ENCODE measurements around the gene ATF4. TPM values are rescaled to one million over a fixed set of nuclear protein-coding genes. Genes with fewer than 3 reads are reported as not detected.

The ATF4 gene
- total and polyA plus RNA-seq, 2 of the 13 experiments (the other 11 are each of a cell fraction or from before 2014, with no cell fraction given), result 486 to 1,297 TPM

GRCh38 chr22:39532215-39533073 is 12.1 kb downstream of the ATF4 start, which contains the start of gene RPS19BP1 (continued):
- TF ChIP-seq USF2 (IDR thresholded peaks at IDR 0.05; ENCODE audit: low read depth, low read length) (no peak), USF2 (CRISPR knock-in tag; IDR thresholded peaks at IDR 0.05; ENCODE audit: borderline replicate concordance) (0 out of 2 replicates have a peak, but pooled peaks have one; percentile 34), ZNF256 (CRISPR knock-in tag; conservative IDR thresholded peaks at IDR 0.05) (0 out of 2 replicates have a peak, but pooled peaks have one; percentile 66), SNAPC4 (CRISPR knock-in tag; IDR thresholded peaks at IDR 0.05) (no peak), ZNF337 (CRISPR knock-in tag; IDR thresholded peaks at IDR 0.05; ENCODE audit: borderline replicate concordance, low read depth) (no peak), EEA1 (CRISPR knock-in tag; IDR thresholded peaks at IDR 0.05; ENCODE audit: borderline replicate concordance) (0 out of 2 replicates have a peak, but pooled peaks have one; percentile 57), PBX3 (CRISPR knock-in tag; IDR thresholded peaks at IDR 0.05; ENCODE audit: borderline replicate concordance) (no peak), JARID2 (CRISPR knock-in tag; IDR thresholded peaks at IDR 0.05; ENCODE audit: insufficient replicate concordance) (no peak), CBX5 (CRISPR knock-in tag; IDR thresholded peaks at IDR 0.05; ENCODE audit: borderline replicate concordance) (no peak), ZNF652 (CRISPR knock-in tag; IDR thresholded peaks at IDR 0.05; ENCODE audit: borderline replicate concordance, low read depth) (no peak), ZFYVE20 (CRISPR knock-in tag; IDR thresholded peaks at IDR 0.05; ENCODE audit: borderline replicate concordance, low read depth) (no peak), KLF16 (CRISPR knock-in tag; IDR thresholded peaks at IDR 0.05) (peak in 1 of 2 experiments; percentile 83; a peak in 2 of 4 replicates), ZNF678 (CRISPR knock-in tag; IDR thresholded peaks at IDR 0.05) (no peak), ZNF746 (CRISPR knock-in tag; IDR thresholded peaks at IDR 0.05) (no peak), ZFP62 (CRISPR knock-in tag; IDR thresholded peaks at IDR 0.05) (no peak), ZNF10 (CRISPR knock-in tag; IDR thresholded peaks at IDR 0.05; ENCODE audit: borderline replicate concordance, low read depth) (no peak), NBN (conservative IDR thresholded peaks at IDR 0.05) (no peak), CAMTA2 (CRISPR knock-in tag; IDR thresholded peaks at IDR 0.05; ENCODE audit: borderline replicate concordance) (no peak), ZNF776 (CRISPR knock-in tag; IDR thresholded peaks at IDR 0.05) (no peak), BRD4 (CRISPR knock-in tag; IDR thresholded peaks at IDR 0.05) (peak; percentile 64; the same call in 1 of the 2 replicates), ZNF143 (CRISPR knock-in tag; IDR thresholded peaks at IDR 0.05) (peak; percentile 12; the same call in 1 of the 2 replicates)

Measured in HepG2 (cell line).